ENCODE measurements around the gene MRPS2. TPM values are rescaled to one million over a fixed set of nuclear protein-coding genes. Genes with fewer than 3 reads are reported as not detected.
A peak's percentile ranks its signal among the peaks of the same experiment; 100 is the strongest.

Gene MRPS2
- total and polyA plus RNA-seq, 2 experiments from 2014 or later: 83.2 to 116 TPM

GRCh38 chr9:135501261-135502167, 1.0 kb downstream of the MRPS2 start (continued):
- TF ChIP-seq, protein P1, sequence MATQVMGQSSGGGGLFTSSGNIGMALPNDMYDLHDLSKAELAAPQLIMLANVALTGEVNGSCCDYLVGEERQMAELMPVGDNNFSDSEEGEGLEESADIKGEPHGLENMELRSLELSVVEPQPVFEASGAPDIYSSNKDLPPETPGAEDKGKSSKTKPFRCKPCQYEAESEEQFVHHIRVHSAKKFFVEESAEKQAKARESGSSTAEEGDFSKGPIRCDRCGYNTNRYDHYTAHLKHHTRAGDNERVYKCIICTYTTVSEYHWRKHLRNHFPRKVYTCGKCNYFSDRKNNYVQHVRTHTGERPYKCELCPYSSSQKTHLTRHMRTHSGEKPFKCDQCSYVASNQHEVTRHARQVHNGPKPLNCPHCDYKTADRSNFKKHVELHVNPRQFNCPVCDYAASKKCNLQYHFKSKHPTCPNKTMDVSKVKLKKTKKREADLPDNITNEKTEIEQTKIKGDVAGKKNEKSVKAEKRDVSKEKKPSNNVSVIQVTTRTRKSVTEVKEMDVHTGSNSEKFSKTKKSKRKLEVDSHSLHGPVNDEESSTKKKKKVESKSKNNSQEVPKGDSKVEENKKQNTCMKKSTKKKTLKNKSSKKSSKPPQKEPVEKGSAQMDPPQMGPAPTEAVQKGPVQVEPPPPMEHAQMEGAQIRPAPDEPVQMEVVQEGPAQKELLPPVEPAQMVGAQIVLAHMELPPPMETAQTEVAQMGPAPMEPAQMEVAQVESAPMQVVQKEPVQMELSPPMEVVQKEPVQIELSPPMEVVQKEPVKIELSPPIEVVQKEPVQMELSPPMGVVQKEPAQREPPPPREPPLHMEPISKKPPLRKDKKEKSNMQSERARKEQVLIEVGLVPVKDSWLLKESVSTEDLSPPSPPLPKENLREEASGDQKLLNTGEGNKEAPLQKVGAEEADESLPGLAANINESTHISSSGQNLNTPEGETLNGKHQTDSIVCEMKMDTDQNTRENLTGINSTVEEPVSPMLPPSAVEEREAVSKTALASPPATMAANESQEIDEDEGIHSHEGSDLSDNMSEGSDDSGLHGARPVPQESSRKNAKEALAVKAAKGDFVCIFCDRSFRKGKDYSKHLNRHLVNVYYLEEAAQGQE (IDR thresholded peaks at IDR 0.05; ENCODE audit: unreplicated experiment): no peak
- TF ChIP-seq POLR2AphosphoS5 (IDR thresholded peaks at IDR 0.05; ENCODE audit: low read depth) (no peak), CTCF (conservative IDR thresholded peaks at IDR 0.05; ENCODE audit: low read depth in 2 of 2) (no peak)

DNA sequence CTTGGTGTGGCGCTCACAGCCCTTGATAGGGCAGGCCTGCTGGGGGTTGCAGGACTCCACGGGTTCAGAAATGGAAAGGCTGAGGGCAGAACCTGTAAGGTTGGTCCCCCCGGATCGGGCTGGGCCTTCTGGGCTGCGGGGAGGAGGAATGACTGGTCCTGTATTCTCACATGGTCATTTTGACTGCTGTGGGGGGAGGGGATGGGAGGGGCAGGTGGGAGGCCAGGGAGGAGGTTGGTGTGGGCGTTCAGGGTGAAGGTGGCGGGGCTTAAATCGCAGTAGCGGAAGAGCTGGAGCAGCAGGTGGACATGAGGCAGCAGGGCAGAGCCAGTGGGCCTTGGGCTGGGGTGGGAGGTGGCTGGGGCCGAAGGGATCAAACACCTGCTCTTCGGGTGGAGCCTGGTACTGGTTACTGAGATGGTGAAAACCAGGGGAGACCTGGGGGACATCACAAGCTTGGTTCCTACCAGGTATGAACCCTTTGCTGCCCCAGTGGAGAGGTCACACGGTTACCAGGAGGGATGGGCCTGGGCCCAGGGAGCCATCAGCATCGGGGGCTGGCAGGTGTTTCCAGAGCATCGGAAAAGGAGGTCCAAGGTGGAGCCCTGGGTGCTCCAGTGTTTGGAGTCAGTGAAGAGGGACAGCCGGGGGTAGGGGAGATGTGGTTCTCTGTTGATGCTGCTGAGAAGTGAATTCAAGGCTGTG, 1.8 kb downstream of the MRPS2 start:
- no peak overlapping the region for H3K27ac Mint-ChIP-seq
- H3K27me3 Mint-ChIP-seq (ENCODE audit: insufficient read depth, low read depth, poor library complexity): peaks cover 14% of the 10 kb centered on the region
- Histone ChIP-seq H3F3A (replicated peaks; ENCODE audit: low read depth) (0 out of 2 replicates have a peak, but pooled peaks cover 3% of the 10 kb centered on the region), H3K4me3 (peak overlapping the region; percentile 83; the same call in 1 of the 2 replicates), H3K4me2 (peak overlapping the region; percentile 95; the same call in 1 of the 2 replicates), H3K79me2 (replicated peaks; ENCODE audit: insufficient read depth) (peaks cover 19% of the 10 kb centered on the region), H3K27me3 (ENCODE audit: insufficient read depth) (no peaks in the 10 kb centered on the region), H4K20me1 (replicated peaks; ENCODE audit: insufficient read depth) (no peaks in the 10 kb centered on the region; the same call in 1 of the 2 replicates), H3K4me1 (ENCODE audit: insufficient read depth) (no peaks in the 10 kb centered on the region; the same call in 1 of the 2 replicates), H3K27ac (ENCODE audit: low read depth) (no peak overlapping the region), H3K9me2 (ENCODE audit: insufficient read depth) (no peaks in the 10 kb centered on the region), H3K36me3 (ENCODE audit: insufficient read depth) (peaks cover 9% of the 10 kb centered on the region; the same call in 1 of the 2 replicates), H2AFZ (no peak overlapping the region)
- no peak for DNase-seq (ENCODE audit: low spot score)
- peaks cover 16% of the 10 kb centered on the region for H3K4me1 Mint-ChIP-seq
- no peak for ATAC-seq
- no peaks in the 10 kb centered on the region; the same call in 2 of the 3 replicates for H3K9me3 Mint-ChIP-seq
- H3K4me3 Mint-ChIP-seq: peak overlapping the region; percentile 82
- H3K36me3 Mint-ChIP-seq (ENCODE audit: low read depth): peaks cover 39% of the 10 kb centered on the region
- TF ChIP-seq JUNB (IDR thresholded peaks at IDR 0.05; ENCODE audit: unreplicated experiment) (no peak), POLR2AphosphoS5 (IDR thresholded peaks at IDR 0.05; ENCODE audit: low read depth) (no peak), CTCF (conservative IDR thresholded peaks at IDR 0.05; ENCODE audit: low read depth in 2 of 2) (no peak), CREB1 (CRISPR knock-in tag; IDR thresholded peaks at IDR 0.05; ENCODE audit: low read depth) (no peak), ZNF114 (CRISPR knock-in tag; IDR thresholded peaks at IDR 0.05) (no peak), NANOG (IDR thresholded peaks at IDR 0.05; ENCODE audit: borderline replicate concordance) (no peak), STAT1 (IDR thresholded peaks at IDR 0.05; ENCODE audit: unreplicated experiment) (no peak), EZH2 (IDR thresholded peaks at IDR 0.05; ENCODE audit: low read depth, unreplicated experiment) (no peak), EZH2phosphoT487 (IDR thresholded peaks at IDR 0.05; ENCODE audit: unreplicated experiment) (no peak), ZNF331 (CRISPR knock-in tag; IDR thresholded peaks at IDR 0.05; ENCODE audit: low read depth) (no peak)
- TF ChIP-seq, protein P1 (IDR thresholded peaks at IDR 0.05; ENCODE audit: unreplicated experiment): no peak
- TF ChIP-seq, protein P2, sequence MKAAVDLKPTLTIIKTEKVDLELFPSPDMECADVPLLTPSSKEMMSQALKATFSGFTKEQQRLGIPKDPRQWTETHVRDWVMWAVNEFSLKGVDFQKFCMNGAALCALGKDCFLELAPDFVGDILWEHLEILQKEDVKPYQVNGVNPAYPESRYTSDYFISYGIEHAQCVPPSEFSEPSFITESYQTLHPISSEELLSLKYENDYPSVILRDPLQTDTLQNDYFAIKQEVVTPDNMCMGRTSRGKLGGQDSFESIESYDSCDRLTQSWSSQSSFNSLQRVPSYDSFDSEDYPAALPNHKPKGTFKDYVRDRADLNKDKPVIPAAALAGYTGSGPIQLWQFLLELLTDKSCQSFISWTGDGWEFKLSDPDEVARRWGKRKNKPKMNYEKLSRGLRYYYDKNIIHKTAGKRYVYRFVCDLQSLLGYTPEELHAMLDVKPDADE (IDR thresholded peaks at IDR 0.05): no peak
